Lower lobe of right lung (tissue), 2 donors: ENCODE measurements around the gene WASF2. TPM values are rescaled to one million over a fixed set of nuclear protein-coding genes. Genes with fewer than 3 reads are reported as not detected.
A peak's percentile ranks its signal among the peaks of the same experiment; 100 is the strongest.
"Not testable (repeated sequence)": the region's sequence is repeated elsewhere in the genome, so short reads cannot be mapped to it uniquely, and the experiment has no call there.

Experiments
- ATAC-seq, 2 donors: fragments of 200-7000 bp; cut with Tn5 transposase; one replicate each; pipeline ENCODE4 v1.9.1; 2020 to 2022; ENCODE audit warnings: mild to moderate bottlenecking in 2 of 2, moderate library complexity in 2 of 2
- DNase-seq: peaks from one replicate; pipeline ENCODE4 v3.0.0-alpha.2; 2020
- H3K27ac ChIP-seq: fragments of 200-600 bp; one replicate; pipeline ENCODE4 v1.8.0; 2022
- H3K27me3 ChIP-seq: fragments of 200-600 bp; one replicate; pipeline ENCODE4 v1.8.0; 2022; ENCODE audit warnings: low read depth
- H3K36me3 ChIP-seq: fragments of 200-600 bp; one replicate; pipeline ENCODE4 v1.8.0; 2022; ENCODE audit warnings: mild to moderate bottlenecking
- H3K4me1 ChIP-seq: fragments of 200-600 bp; one replicate; pipeline ENCODE4 v1.8.0; 2022
- H3K4me3 ChIP-seq: fragments of 200-600 bp; one replicate; pipeline ENCODE4 v1.8.0; 2022; ENCODE audit warnings: mild to moderate bottlenecking
- H3K9me3 ChIP-seq: fragments of 200-600 bp; one replicate; pipeline ENCODE4 v1.8.0; 2022
- intact Hi-C: fragments of 100-400 bp; cut with DNase I; formaldehyde crosslinking; loops from one replicate; pipeline ENCODE4 v1.11.0; 2022
- total RNA-seq: library from RNA; stranded (reverse); fragmentation: NEBNext Ultra II Directional; extraction: Animal tissue kit (Norgen Biotek cat#: 25700); gene quantifications from one replicate; pipeline ENCODE4 v1.2.1, GENCODE V29; 2021
- TF ChIP-seq, protein P1 (sequence below): fragments of 200-600 bp; IDR thresholded peaks from one replicate; pipeline ENCODE4 v1.8.0; 2022; ENCODE audit warnings: antibody characterized with exemption, mild to moderate bottlenecking
- donor health status: DM: no; HTN: yes; CAD: no; lungs with severe emphysema.

Gene WASF2
- total RNA-seq, 1 donor from 2014 or later, result 159 TPM

GRCh38 chr1:27475720-27476119 is 14.2 kb downstream of the WASF2 start:
- DNase-seq (no peak), ATAC-seq (no peak)
- no peak overlapping the region for H3K27ac ChIP-seq
- H3K36me3 ChIP-seq, result no peaks in the 10 kb centered on the region
- H3K4me1 ChIP-seq, result peaks cover 61% of the 10 kb centered on the region
- no peak overlapping the region for H3K4me3 ChIP-seq
- no peaks in the 10 kb centered on the region for H3K9me3 ChIP-seq
- no peaks in the 10 kb centered on the region for H3K27me3 ChIP-seq
- intact Hi-C loops, result no loop called here
- TF ChIP-seq, protein P1, sequence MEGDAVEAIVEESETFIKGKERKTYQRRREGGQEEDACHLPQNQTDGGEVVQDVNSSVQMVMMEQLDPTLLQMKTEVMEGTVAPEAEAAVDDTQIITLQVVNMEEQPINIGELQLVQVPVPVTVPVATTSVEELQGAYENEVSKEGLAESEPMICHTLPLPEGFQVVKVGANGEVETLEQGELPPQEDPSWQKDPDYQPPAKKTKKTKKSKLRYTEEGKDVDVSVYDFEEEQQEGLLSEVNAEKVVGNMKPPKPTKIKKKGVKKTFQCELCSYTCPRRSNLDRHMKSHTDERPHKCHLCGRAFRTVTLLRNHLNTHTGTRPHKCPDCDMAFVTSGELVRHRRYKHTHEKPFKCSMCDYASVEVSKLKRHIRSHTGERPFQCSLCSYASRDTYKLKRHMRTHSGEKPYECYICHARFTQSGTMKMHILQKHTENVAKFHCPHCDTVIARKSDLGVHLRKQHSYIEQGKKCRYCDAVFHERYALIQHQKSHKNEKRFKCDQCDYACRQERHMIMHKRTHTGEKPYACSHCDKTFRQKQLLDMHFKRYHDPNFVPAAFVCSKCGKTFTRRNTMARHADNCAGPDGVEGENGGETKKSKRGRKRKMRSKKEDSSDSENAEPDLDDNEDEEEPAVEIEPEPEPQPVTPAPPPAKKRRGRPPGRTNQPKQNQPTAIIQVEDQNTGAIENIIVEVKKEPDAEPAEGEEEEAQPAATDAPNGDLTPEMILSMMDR, result no peak

GRCh38 chr1:27473755-27474154 is 16.2 kb downstream of the WASF2 start:
- intact Hi-C loops, result no loop called here
- Histone ChIP-seq H3K4me1 (peaks cover 78% of the 10 kb centered on the region), H3K36me3 (peaks cover 4% of the 10 kb centered on the region), H3K27me3 (no peaks in the 10 kb centered on the region), H3K27ac (no peak overlapping the region), H3K9me3 (no peaks in the 10 kb centered on the region), H3K4me3 (no peak overlapping the region)
- ATAC-seq (no peak), DNase-seq (no peak)
- TF ChIP-seq, protein P1, result no peak

GRCh38 chr1:27472098-27472497 is 17.9 kb downstream of the WASF2 start:
- H3K4me3 ChIP-seq, H3K36me3 ChIP-seq, H3K9me3 ChIP-seq, H3K27me3 ChIP-seq, H3K27ac ChIP-seq, intact Hi-C loops, ATAC-seq, DNase-seq: not testable (repeated sequence)
- peaks cover 89% of the 10 kb centered on the region for H3K4me1 ChIP-seq

- TF ChIP-seq, protein P1, result no peak
- no peaks in the 10 kb centered on the region for H3K9me3 ChIP-seq
- H3K4me1 ChIP-seq, result peaks cover 89% of the 10 kb centered on the region
- H3K36me3 ChIP-seq, result peaks cover 9% of the 10 kb centered on the region
- ATAC-seq, result peak; percentile 23 to 54
- no peaks in the 10 kb centered on the region for H3K27me3 ChIP-seq
- H3K4me3 ChIP-seq, result no peak overlapping the region
- intact Hi-C loops, result no loop called here
- no peak for DNase-seq
- no peak overlapping the region for H3K27ac ChIP-seq
Measured at GRCh38 chr1:27471477-27471876, 18.5 kb downstream of the WASF2 start.

GRCh38 chr1:27469334-27469733 is 20.6 kb downstream of the WASF2 start:
- intact Hi-C loops, result no loop called here
- ATAC-seq (no peak), DNase-seq (no peak)
- Histone ChIP-seq H3K4me3 (no peak overlapping the region), H3K36me3 (peaks cover 21% of the 10 kb centered on the region), H3K27me3 (no peaks in the 10 kb centered on the region), H3K27ac (no peak overlapping the region), H3K9me3 (no peaks in the 10 kb centered on the region), H3K4me1 (peaks cover 86% of the 10 kb centered on the region)
- TF ChIP-seq, protein P1, result no peak

- H3K9me3 ChIP-seq, H3K27me3 ChIP-seq, H3K27ac ChIP-seq, intact Hi-C loops, H3K4me3 ChIP-seq, DNase-seq, ATAC-seq: not testable (repeated sequence)
- peaks cover 77% of the 10 kb centered on the region for H3K4me1 ChIP-seq
- peaks cover 21% of the 10 kb centered on the region for H3K36me3 ChIP-seq
Measured at GRCh38 chr1:27468378-27468777, 21.6 kb downstream of the WASF2 start.
